H9 (cell line): ENCODE measurements around the gene RABGAP1L. TPM values are rescaled to one million over a fixed set of nuclear protein-coding genes. Genes with fewer than 3 reads are reported as not detected.

Experiments used
- DNase-seq: peaks from one replicate; pipeline ENCODE4 v3.0.0-alpha.2; 2017
- H2AFZ ChIP-seq: one replicate; pipeline ENCODE4 v1.6.1; 2013; ENCODE audit warnings: mild to moderate bottlenecking, low read length, control low read depth, moderate library complexity
- H2AK5ac ChIP-seq: 2 replicates; pipeline ENCODE4 v1.6.1; 2013; ENCODE audit warnings: low read length, control low read depth, mixed read lengths; ENCODE audit not compliant: insufficient read length
- H2BK120ac ChIP-seq: one replicate; pipeline ENCODE4 v1.6.1; 2013; ENCODE audit warnings: low read depth, mild to moderate bottlenecking, low read length, control low read depth, inconsistent platforms; ENCODE audit not compliant: poor library complexity, severe bottlenecking
- H2BK12ac ChIP-seq: 2 replicates; pipeline ENCODE4 v1.6.1; 2013; ENCODE audit warnings: low read length, control low read depth, mixed read lengths, low read depth; ENCODE audit not compliant: insufficient read length
- H2BK15ac ChIP-seq: 2 replicates; pipeline ENCODE4 v1.6.1; 2013; ENCODE audit warnings: low read depth, low read length, control low read depth
- H2BK20ac ChIP-seq: one replicate; pipeline ENCODE4 v1.6.1; 2013; ENCODE audit warnings: low read depth, mild to moderate bottlenecking, low read length, control low read depth, inconsistent platforms; ENCODE audit not compliant: poor library complexity, severe bottlenecking
- H2BK5ac ChIP-seq: 2 replicates; pipeline ENCODE4 v1.6.1; 2013; ENCODE audit warnings: low read length, control low read depth, mixed read lengths; ENCODE audit not compliant: insufficient read length
- H3K14ac ChIP-seq: 2 replicates; pipeline ENCODE4 v1.6.1; 2013; ENCODE audit warnings: low read length, control low read depth; ENCODE audit not compliant: insufficient read depth
- H3K18ac ChIP-seq: 2 replicates; pipeline ENCODE4 v1.6.1; 2013; ENCODE audit warnings: low read depth, mild to moderate bottlenecking, mixed read lengths, low read length, control low read depth; ENCODE audit not compliant: insufficient read length
- H3K23ac ChIP-seq: 2 replicates; pipeline ENCODE4 v1.6.1; 2013; ENCODE audit warnings: low read length, control low read depth, mixed read lengths, low read depth; ENCODE audit not compliant: insufficient read length
- H3K23me2 ChIP-seq: 2 replicates; pipeline ENCODE4 v1.6.1; 2013; ENCODE audit warnings: low read depth, mild to moderate bottlenecking, mixed read lengths, low read length, control low read depth; ENCODE audit not compliant: insufficient read length, poor library complexity, severe bottlenecking
- H3K27ac ChIP-seq: 2 replicates; pipeline ENCODE4 v1.5.1; 2013; ENCODE audit warnings: low read length, control low read depth, mixed read lengths, low read depth; ENCODE audit not compliant: insufficient read length
- H3K27me3 ChIP-seq: 2 replicates; pipeline ENCODE4 v1.6.1; 2013; ENCODE audit warnings: low read length, control low read depth, inconsistent platforms; ENCODE audit not compliant: insufficient read depth
- H3K4ac ChIP-seq: 2 replicates; pipeline ENCODE4 v1.6.1; 2013; ENCODE audit warnings: low read depth, mild to moderate bottlenecking, control low read depth, inconsistent platforms, low read length, moderate library complexity
- H3K4me1 ChIP-seq: 2 replicates; pipeline ENCODE4 v1.6.1; 2013; ENCODE audit warnings: low read length, control low read depth, inconsistent platforms; ENCODE audit not compliant: insufficient read depth
- H3K4me2 ChIP-seq: 2 replicates; pipeline ENCODE4 v1.6.1; 2013; ENCODE audit warnings: low read length, control low read depth, mixed read lengths; ENCODE audit not compliant: insufficient read length, insufficient read depth
- H3K56ac ChIP-seq: 2 replicates; pipeline ENCODE4 v1.6.1; 2013; ENCODE audit warnings: low read depth, mild to moderate bottlenecking, mixed read lengths, low read length, control low read depth; ENCODE audit not compliant: insufficient read length
- H3K79me1 ChIP-seq: 2 replicates; pipeline ENCODE4 v1.6.1; 2013; ENCODE audit warnings: low read depth, mild to moderate bottlenecking, moderate library complexity, low read length, control low read depth, inconsistent platforms; ENCODE audit not compliant: insufficient read depth, poor library complexity, severe bottlenecking
- H3K79me2 ChIP-seq: 2 replicates; pipeline ENCODE4 v1.6.1; 2013; ENCODE audit warnings: low read length, control low read depth, inconsistent platforms; ENCODE audit not compliant: insufficient read depth
- H3K9ac ChIP-seq: 2 replicates; pipeline ENCODE4 v1.6.1; 2013; ENCODE audit warnings: low read length, control low read depth, mixed read lengths; ENCODE audit not compliant: insufficient read length; ENCODE audit errors: extremely low read depth
- H3K9me3 ChIP-seq: one replicate; pipeline ENCODE4 v1.6.1; 2013; ENCODE audit warnings: low read depth, low read length, inconsistent platforms; ENCODE audit not compliant: control insufficient read depth
- H3T11ph ChIP-seq: one replicate; pipeline ENCODE4 v1.6.1; 2013; ENCODE audit warnings: mild to moderate bottlenecking, low read length, control low read depth, inconsistent platforms
- H4K20me1 ChIP-seq: one replicate; pipeline ENCODE4 v1.6.1; 2013; ENCODE audit not compliant: control insufficient read depth, insufficient read length, insufficient read depth
- H4K5ac ChIP-seq: 2 replicates; pipeline ENCODE4 v1.6.1; 2013; ENCODE audit warnings: low read depth, mild to moderate bottlenecking, mixed read lengths, low read length, control low read depth; ENCODE audit not compliant: insufficient read length
- H4K8ac ChIP-seq: replicated peaks from 2 replicates; pipeline ENCODE4 v1.6.1; 2013; ENCODE audit warnings: low read length, control low read depth, mixed read lengths, low read depth; ENCODE audit not compliant: insufficient read length
- H4K91ac ChIP-seq: 2 replicates; pipeline ENCODE4 v1.6.1; 2013; ENCODE audit warnings: low read depth, mild to moderate bottlenecking, moderate library complexity, mixed read lengths, low read length, control low read depth; ENCODE audit not compliant: insufficient read length
- H3K27ac Mint-ChIP-seq, 3 experiments: 2 replicates in 2 of 3; 3 replicates in 1 of 3; pipeline ENCODE4 v1.8.0; 2020 to 2021; ENCODE audit warnings: mixed read lengths in 3 of 3, mild to moderate bottlenecking in 1 of 3, moderate library complexity in 1 of 3
- H3K27me3 Mint-ChIP-seq: 2 replicates; pipeline ENCODE4 v1.8.0; 2021; ENCODE audit warnings: low read depth, mild to moderate bottlenecking, moderate library complexity, mixed read lengths
- H3K36me3 Mint-ChIP-seq, 3 experiments: 2 replicates in 2 of 3; 3 replicates in 1 of 3; pipeline ENCODE4 v1.8.0; 2020 to 2021; ENCODE audit warnings: low read depth in 3 of 3, mixed read lengths in 3 of 3; ENCODE audit not compliant: insufficient read depth in 1 of 3
- H3K4me1 Mint-ChIP-seq, 2 experiments: 2 replicates each; pipeline ENCODE4 v1.8.0; 2020; ENCODE audit warnings: mixed read lengths in 2 of 2
- H3K4me3 Mint-ChIP-seq, 2 experiments: 2 replicates in 1 of 2; 3 replicates in 1 of 2; pipeline ENCODE4 v1.8.0; 2020 to 2021; ENCODE audit warnings: mild to moderate bottlenecking in 2 of 2, mixed read lengths in 2 of 2, moderate library complexity in 1 of 2
- H3K9me3 Mint-ChIP-seq, 2 experiments: 2 replicates in 1 of 2; 3 replicates in 1 of 2; pipeline ENCODE4 v1.8.0; 2020; ENCODE audit warnings: mild to moderate bottlenecking in 2 of 2, mixed read lengths in 2 of 2, moderate library complexity in 1 of 2
- CTCF ChIP-seq: fragments of 200-600 bp; sonication (generic); conservative IDR thresholded peaks from 3 replicates; pipeline ENCODE4 v1.8.0; 2021; ENCODE audit warnings: antibody characterized with exemption, mild to moderate bottlenecking
- WGBS: extraction: QIAGEN DNeasy Blood & Tissue Kit; methylation state at CpG from one replicate; pipeline ENCODE4 v1.1.7; 2013; ENCODE audit warnings: missing lambda C conversion rate, low lambda C conversion rate, mixed read lengths; ENCODE audit not compliant: insufficient read length; ENCODE audit errors: extremely low coverage; 5-methylcytosine and 5-hydroxymethylcytosine counted together
- total RNA-seq: library from RNA; stranded (reverse); gene quantifications from 2 replicates; pipeline ENCODE4 v1.2.1, GENCODE V29; 2021

RABGAP1L gene
- total RNA-seq, 1 experiment from 2014 or later = 147 TPM

DNA sequence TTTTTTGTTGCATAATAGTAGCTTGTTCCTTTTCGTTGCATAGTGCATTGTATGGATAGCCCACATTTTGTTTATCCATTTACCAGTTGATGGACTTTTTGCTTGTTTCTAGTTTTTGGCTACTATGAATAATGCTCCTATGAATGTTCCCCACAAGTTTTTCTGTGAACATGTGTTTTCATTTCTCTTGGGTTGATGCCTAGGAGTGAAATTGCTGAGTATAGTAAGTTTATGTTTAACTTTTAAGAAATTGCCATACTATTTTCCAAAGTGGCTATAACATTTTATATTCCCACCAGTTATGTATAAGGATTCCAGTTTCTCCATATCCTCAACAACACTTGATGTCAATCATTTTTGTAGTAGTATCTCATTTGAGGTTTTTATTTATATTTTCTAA lies 755.7 kb downstream of the RABGAP1L start:
- Histone ChIP-seq H3K27ac (no peak overlapping the region), H3K4ac (no peak overlapping the region), H3K23me2 (no peaks in the 10 kb centered on the region), H2BK12ac (no peak overlapping the region), H3K27me3 (no peaks in the 10 kb centered on the region), H2AFZ (no peak overlapping the region), H3K14ac (no peak overlapping the region), H4K5ac (no peak overlapping the region), H3K79me2 (peaks cover 8% of the 10 kb centered on the region), H3K23ac (no peak overlapping the region), H3K4me2 (no peak overlapping the region), H3K9ac (no peak overlapping the region), H2AK5ac (no peak overlapping the region), H4K8ac (no peak overlapping the region), H2BK5ac (no peak overlapping the region), H3K18ac (no peak overlapping the region), H3K4me1 (no peaks in the 10 kb centered on the region), H3K9me3 (no peaks in the 10 kb centered on the region), H3K56ac (no peak overlapping the region), H2BK15ac (no peak overlapping the region), H4K91ac (no peak overlapping the region), H3K79me1 (peaks cover 12% of the 10 kb centered on the region), H2BK20ac (no peak overlapping the region), H2BK120ac (no peak overlapping the region), H3T11ph (no peak overlapping the region), H4K20me1 (no peaks in the 10 kb centered on the region)
- Mint-ChIP-seq H3K36me3 (peaks cover 22 to 48% (median 24%) of the 10 kb centered on the region in 3 experiments), H3K27ac (peak overlapping the region in 2 of 3 experiments; percentile 25 to 62; a peak in 1 of 7 replicates), H3K4me3 (no peak overlapping the region), H3K9me3 (peaks cover 2 to 4% of the 10 kb centered on the region in 2 experiments; a peak in 4 of 5 replicates), H3K4me1 (peaks cover 2 to 5% of the 10 kb centered on the region in 2 experiments; a peak in 3 of 4 replicates), H3K27me3 (no peaks in the 10 kb centered on the region)
- no peak for DNase-seq
- no CpG with 5 or more reads among the region's 1 CpG for WGBS
- no peak for TF ChIP-seq CTCF
